ENCODE measurements around the gene ARSA.

DNA sequence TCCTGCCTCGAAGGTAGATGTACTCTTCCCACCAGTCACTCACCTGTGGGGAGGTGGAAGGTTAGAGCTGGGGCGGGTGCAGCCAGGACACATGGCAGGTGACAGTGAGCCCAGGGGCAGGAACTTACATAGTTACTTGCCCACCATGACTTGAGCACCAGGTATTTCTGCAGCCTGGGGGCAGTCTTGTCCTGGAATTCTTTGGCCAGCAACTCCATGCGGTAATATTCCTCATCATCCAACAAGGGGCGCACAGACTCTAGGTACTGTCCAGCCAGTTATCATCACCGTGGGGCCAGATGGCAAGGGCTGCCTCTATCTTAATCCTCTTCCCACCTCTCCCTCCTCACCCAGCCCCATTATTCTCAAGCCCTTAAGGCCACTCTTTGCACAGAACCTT lies 51.9 kb downstream of the ARSA start:
- TF ChIP-seq, protein P1, sequence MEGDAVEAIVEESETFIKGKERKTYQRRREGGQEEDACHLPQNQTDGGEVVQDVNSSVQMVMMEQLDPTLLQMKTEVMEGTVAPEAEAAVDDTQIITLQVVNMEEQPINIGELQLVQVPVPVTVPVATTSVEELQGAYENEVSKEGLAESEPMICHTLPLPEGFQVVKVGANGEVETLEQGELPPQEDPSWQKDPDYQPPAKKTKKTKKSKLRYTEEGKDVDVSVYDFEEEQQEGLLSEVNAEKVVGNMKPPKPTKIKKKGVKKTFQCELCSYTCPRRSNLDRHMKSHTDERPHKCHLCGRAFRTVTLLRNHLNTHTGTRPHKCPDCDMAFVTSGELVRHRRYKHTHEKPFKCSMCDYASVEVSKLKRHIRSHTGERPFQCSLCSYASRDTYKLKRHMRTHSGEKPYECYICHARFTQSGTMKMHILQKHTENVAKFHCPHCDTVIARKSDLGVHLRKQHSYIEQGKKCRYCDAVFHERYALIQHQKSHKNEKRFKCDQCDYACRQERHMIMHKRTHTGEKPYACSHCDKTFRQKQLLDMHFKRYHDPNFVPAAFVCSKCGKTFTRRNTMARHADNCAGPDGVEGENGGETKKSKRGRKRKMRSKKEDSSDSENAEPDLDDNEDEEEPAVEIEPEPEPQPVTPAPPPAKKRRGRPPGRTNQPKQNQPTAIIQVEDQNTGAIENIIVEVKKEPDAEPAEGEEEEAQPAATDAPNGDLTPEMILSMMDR (IDR thresholded peaks at IDR 0.05; ENCODE audit: low read depth, low read length, poor library complexity, severe bottlenecking) = no peak
- TF ChIP-seq EZH2phosphoT487 (IDR thresholded peaks at IDR 0.05; ENCODE audit: borderline replicate concordance, low read length) = no peak
